Measurements from ENCODE around the gene DARS1.

DNA sequence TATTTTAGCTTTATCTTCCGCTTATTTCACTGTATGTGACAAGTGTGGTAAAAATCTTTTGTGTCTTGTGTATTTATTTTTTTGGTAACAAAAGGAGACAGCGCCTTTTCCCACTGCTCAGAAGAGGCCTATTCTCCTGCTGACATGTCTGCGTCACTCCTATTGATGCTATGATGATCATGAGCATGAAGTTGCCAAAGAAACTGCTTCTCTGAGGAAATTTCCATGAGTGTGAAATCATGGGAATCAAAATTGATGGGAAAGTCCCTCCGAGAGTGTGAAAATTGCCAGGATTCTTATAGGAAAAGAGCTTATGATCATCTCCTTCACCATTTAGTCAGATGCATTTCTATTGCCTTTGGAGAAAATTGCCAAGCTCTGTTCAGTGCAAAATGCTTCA lies 36.5 kb upstream of the DARS1 start:
- TF ChIP-seq, protein P1, sequence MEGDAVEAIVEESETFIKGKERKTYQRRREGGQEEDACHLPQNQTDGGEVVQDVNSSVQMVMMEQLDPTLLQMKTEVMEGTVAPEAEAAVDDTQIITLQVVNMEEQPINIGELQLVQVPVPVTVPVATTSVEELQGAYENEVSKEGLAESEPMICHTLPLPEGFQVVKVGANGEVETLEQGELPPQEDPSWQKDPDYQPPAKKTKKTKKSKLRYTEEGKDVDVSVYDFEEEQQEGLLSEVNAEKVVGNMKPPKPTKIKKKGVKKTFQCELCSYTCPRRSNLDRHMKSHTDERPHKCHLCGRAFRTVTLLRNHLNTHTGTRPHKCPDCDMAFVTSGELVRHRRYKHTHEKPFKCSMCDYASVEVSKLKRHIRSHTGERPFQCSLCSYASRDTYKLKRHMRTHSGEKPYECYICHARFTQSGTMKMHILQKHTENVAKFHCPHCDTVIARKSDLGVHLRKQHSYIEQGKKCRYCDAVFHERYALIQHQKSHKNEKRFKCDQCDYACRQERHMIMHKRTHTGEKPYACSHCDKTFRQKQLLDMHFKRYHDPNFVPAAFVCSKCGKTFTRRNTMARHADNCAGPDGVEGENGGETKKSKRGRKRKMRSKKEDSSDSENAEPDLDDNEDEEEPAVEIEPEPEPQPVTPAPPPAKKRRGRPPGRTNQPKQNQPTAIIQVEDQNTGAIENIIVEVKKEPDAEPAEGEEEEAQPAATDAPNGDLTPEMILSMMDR (IDR thresholded peaks at IDR 0.05) = no peak
- no peak for TF ChIP-seq POLR2A (IDR thresholded peaks at IDR 0.05)
- TF ChIP-seq EP300 (IDR thresholded peaks at IDR 0.05) = no peak
